HG03469 (cell line): ENCODE results near the gene EPHA6.

Experiments
- ATAC-seq: cut with Tn5 transposase; IDR thresholded peaks from one replicate; pipeline ENCODE4 v1.9.1; 2021; ENCODE audit warnings: mild to moderate bottlenecking, moderate library complexity, moderate number of reproducible peaks; ENCODE audit not compliant: unreplicated experiment

Gene EPHA6

GRCh38 chr3:97689111-97689510 is 874.7 kb downstream of the EPHA6 start:
- no peak for ATAC-seq

GRCh38 chr3:97689962-97690361 is 875.6 kb downstream of the EPHA6 start:
- no peak for ATAC-seq

DNA sequence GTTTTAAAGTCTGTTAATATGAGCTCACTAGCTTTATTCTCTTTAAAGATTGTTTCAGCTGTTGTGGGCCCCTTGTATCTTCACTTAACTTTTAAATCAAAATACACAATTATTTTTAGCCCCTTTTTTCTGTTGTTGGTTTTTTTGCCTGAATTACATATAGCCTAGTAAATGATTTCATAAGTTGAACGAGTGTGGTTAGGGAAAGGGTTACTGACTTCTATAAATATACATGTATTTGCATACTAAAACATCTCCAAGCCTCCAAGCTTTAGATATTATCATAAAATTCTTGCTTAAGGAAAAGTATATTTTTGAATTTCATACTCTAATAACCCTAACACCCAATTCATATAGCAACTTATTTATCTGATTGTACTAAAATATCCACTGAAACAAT is 877.0 kb downstream of the EPHA6 start:
- ATAC-seq, result no peak

- no peak for ATAC-seq
These were observed 878.0 kb downstream of the EPHA6 start for GRCh38 chr3:97692389-97692788.

DNA sequence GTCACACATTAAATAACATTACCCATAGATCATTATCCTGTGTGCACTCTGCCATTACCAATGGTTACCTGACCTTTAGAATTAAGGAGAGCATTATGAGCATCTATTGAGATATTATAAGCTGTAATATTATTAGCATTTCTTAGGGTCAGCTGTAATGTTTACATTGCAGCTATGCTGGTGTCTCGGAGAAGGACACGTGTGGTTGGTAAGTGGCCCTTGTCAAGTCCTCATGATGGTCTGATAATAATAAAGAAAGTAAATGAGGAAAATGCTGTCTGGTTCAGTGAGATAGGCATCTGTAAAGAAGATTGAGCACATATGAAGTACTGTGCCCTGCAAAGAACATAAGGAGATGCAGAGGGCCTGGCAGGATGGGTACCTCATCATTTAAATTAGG is 878.4 kb downstream of the EPHA6 start:
- no peak for ATAC-seq

DNA sequence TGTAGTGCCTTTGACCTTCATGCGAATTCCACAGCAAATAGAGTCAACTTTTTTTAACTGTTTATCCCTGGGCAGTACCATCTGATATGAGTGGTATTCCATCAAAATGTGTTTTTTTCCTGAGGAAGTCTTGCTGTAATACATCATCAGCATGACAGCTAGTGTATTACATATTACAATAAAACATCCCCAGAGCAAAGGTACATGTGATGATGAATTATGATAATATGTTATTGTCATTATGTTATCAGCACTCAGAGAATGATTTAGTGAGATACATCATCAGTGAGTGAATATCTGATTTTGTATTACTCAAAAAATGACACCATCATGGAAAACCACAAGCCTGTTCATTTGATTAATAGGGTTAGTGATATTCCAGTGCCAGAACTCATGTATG is 880.5 kb downstream of the EPHA6 start:
- no peak for ATAC-seq

DNA sequence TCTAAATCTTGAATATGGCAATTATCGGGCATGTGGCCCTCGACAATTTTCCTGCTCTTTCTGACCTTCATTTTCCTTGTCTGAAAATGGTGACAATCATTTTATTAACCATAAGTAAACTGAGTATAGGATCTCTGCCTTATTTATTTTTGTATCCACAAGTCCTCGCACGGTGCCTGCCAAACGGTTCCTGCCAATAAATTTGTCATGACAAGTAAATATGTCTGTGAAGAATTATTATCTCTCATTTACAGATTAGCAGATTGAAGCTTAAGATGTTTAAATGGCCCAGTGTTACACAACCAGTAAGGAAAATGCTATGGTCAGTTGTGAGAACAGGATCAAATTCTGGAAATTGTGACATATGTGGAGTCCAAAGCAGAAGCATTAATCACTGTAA is 884.3 kb downstream of the EPHA6 start:
- ATAC-seq, result no peak

GRCh38 chr3:97699889-97700288 is 885.5 kb downstream of the EPHA6 start:
- ATAC-seq, result no peak

GRCh38 chr3:97705764-97706163 is 891.4 kb downstream of the EPHA6 start:
- ATAC-seq, result no peak

DNA sequence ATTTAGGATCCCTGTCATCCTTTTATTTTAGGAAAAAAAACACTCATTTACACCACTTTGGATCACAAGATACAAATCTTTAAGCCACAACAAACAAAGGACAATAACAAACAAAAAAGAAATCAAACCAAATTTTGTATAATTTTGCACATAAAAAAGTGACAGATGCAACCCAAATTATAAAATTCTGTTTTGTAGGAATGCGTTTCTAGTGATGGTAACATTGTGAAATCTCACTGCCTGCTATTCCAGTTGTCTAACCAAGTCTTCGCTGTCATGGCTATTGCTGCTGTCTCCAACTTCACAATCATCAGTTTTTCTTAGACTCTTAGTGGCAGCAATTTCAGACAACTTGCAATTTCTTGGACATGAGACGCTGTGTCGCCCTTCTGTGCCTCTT is 891.8 kb downstream of the EPHA6 start:
- ATAC-seq, result no peak

- ATAC-seq, result no peak
These were observed 897.3 kb downstream of the EPHA6 start for GRCh38 chr3:97711654-97712053.

DNA sequence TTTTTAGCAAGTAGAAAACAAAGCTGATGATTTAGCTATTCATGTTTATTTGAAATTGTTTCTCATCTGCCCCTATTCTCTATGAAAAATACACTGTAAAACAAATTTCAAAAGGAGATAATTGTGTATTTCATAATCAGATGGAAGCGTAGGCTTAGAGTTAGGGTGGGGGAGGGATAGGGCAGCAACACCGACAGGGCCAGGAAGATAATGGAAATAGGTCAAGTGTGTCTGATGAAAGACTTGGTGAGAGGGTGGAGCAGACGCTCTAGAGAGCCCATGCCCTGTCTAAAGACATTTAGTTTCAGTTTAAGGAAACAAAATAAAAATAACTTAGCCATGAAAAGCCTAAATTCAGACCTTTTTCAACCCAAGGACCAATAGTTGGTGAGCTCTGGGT is 898.5 kb downstream of the EPHA6 start:
- ATAC-seq, result no peak

DNA sequence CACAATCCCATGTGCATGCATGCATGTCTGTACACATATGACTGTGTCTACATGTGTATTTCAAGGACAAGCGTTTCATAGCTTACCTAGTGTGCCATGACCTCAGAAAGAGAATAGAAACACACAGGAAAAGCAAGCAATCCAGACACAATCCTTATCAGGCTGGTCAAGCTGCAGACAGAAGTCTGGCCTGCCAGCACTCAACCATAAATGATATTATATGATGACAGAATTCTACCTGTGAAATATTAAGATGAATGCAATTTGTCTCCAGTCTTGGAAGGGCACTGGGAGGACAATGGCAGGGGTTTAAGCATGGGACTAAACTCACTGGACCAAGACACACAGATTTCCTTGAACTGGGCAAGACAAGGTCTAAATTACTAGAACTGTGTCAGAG is 899.2 kb downstream of the EPHA6 start:
- ATAC-seq, result no peak

DNA sequence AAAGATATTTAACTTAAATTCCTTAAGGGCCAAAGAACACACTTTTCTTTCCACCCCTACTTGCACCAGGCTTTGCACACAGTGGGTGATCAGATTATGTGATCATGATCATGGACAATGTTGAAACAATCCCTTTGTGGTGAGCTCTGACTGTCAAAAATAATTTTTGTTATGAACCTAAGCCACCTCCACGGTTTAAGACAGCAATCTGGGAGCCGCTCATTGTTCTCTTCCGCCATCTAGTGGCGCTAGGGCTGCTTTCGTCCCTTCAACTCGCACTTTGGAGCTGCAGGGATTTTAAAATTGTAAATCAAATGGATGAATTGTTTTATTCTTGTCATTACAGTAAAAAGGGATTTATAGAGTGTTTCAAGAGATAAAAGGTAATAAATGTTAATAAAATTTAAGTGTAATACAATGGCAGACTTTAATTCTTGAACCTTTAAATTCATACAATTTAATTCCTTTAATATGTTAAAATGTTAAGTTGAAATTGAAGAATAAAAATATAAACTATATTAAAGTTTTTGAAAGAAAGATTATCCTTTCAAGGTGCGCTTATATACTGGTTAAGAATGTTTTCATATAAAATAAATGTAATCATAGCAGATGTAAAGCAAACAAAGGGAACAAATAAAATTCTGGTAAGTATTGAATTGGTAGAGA is 904.9 kb downstream of the EPHA6 start:
- peak; percentile 89 for ATAC-seq

- no peak for ATAC-seq
These were observed 906.0 kb downstream of the EPHA6 start for GRCh38 chr3:97720417-97720816.

DNA sequence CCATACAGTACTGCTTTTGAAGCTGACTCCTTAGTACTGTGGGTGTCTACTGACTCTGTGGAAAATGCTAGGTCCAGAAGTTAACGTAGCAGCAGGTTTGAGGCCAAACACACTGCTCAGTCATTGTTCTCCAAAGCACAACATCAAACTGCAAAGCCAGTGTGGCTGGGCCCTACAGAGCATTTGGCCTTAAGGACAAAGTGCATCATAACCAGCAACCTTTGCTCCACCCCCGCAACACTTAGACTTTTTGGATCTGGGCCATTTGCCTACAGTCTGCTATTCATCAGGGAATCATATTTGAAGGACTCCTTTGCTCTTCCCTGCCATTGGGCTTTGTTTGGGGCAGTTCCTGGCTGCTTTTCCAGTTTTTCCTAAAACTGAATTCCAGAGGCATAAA is 907.1 kb downstream of the EPHA6 start:
- no peak for ATAC-seq

GRCh38 chr3:97736928-97737327 is 922.5 kb downstream of the EPHA6 start:
- ATAC-seq, result no peak

GRCh38 chr3:97738761-97739160 is 924.4 kb downstream of the EPHA6 start:
- ATAC-seq, result no peak

DNA sequence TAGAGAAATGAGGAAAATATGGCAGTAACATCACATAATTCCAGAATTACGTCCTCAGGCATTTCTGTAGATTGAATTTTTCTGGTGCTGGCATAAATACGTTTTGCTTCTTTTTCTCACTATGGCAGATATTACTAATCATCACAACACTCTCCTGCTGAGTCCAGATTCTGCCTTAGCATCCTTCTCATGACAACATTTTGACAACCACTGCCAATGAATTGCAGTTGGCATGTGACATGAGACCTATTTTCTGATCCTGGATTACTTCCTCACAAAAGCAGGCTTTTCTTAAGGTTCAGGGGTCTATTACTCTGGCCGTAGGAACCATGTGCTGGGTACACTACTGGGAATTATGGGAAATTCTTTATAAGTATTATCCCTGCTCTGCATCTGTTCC is 927.6 kb downstream of the EPHA6 start:
- ATAC-seq, result no peak

GRCh38 chr3:97744289-97744688 is 929.9 kb downstream of the EPHA6 start:
- ATAC-seq, result no peak

GRCh38 chr3:97763586-97764406 is 949.4 kb downstream of the EPHA6 start:
- ATAC-seq, result no peak

DNA sequence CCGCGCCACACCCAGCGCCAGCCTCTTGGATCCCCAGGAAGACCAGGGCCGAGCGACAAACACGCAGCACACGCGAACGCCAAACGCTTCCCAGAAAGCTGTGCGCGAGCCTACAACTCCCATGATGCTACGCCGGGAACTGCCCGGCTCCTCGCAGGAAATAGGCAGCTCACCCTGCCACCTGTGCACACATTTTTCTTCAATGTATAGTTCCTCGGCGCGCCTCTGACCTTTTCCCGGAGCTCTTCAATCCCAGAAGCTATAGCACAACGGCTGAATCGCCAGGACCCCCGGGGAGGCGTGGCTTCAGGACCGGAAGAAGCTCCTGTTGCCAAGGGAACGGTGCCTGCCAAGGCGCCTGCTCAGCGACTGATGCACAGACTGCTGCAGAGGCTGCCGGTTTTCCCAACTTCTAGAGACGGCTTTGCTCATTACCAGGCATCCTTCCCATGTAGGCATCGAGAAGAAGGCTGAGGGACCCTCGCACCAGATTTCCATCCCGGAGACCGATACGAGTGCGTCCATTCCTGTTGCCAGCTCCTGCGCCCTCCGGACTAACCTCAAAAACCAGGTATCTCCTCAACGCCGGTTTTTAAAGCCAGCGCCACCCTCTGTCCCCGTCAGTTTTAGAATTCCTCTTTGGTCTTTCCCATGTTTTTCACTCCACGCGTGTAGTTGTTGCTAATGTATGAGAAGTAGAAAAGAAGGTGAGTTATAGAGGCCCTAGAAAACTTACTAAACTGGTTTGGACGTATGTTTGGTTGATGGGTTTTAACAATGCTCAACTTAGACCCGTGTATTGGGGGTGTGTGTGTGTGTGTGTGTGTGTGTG is 950.2 kb downstream of the EPHA6 start, which contains the start of gene ARL6:
TSS of gene ARL6 (plus strand) at position 352 of the 832 bp plus-strand sequence. CDS start 3,350 bp downstream, outside the sequence.
- peak; percentile 94 for ATAC-seq
